Measurements from ENCODE around the gene DSCAM.

GRCh38 chr21:40602080-40602479 is 244.9 kb downstream of the DSCAM start:
- TF ChIP-seq CTCF (IDR thresholded peaks at IDR 0.05 in 4 of 5, conservative IDR thresholded peaks at IDR 0.05 in 1 of 5) (no peak), POLR2A (IDR thresholded peaks at IDR 0.05) (no peak)
